SU-DHL-6 (cell line): ENCODE data around the gene VWC2L.

Source experiments
- H2AFZ ChIP-seq: fragments of 200-600 bp; sonication (generic); 2 replicates; pipeline ENCODE4 v1.6.1; 2014; ENCODE audit warnings: low read depth, mild to moderate bottlenecking, moderate library complexity, mixed read lengths, antibody characterized with exemption, low read length; ENCODE audit not compliant: severe bottlenecking
- H3F3A ChIP-seq: fragments of 200-600 bp; shearing (Covaris generic); 2 replicates; pipeline ENCODE4 v1.6.0; 2016; ENCODE audit warnings: antibody characterized with exemption, mild to moderate bottlenecking; ENCODE audit not compliant: insufficient read depth
- H3K27ac ChIP-seq: fragments of 200-600 bp; sonication (generic); 2 replicates; pipeline ENCODE4 v1.5.1; 2016; ENCODE audit warnings: low read depth, mild to moderate bottlenecking, low read length, moderate library complexity, mixed read lengths
- H3K27me3 ChIP-seq: fragments of 200-600 bp; sonication (generic), shearing (Covaris generic); 2 replicates; pipeline ENCODE4 v1.6.0; 2014; ENCODE audit warnings: mild to moderate bottlenecking, low read length
- H3K36me3 ChIP-seq: fragments of 200-600 bp; sonication (generic); 2 replicates; pipeline ENCODE4 v1.6.1; 2014; ENCODE audit warnings: mild to moderate bottlenecking, low read length, mixed read lengths
- H3K4me2 ChIP-seq: fragments of 300-600, 200-600 bp; shearing (Covaris generic), sonication (generic); 2 replicates; pipeline ENCODE4 v1.6.0; 2014; ENCODE audit warnings: low read length, low read depth, mild to moderate bottlenecking; ENCODE audit not compliant: poor library complexity, severe bottlenecking
- H3K4me3 ChIP-seq: fragments of 200-600 bp; sonication (generic); 2 replicates; pipeline ENCODE4 v1.5.1; 2014; ENCODE audit warnings: antibody characterized with exemption, low read length, mild to moderate bottlenecking, mixed read lengths; ENCODE audit not compliant: insufficient read depth, poor library complexity, severe bottlenecking
- H3K79me2 ChIP-seq: fragments of 200-600 bp; sonication (generic); 2 replicates; pipeline ENCODE4 v1.6.1; 2014; ENCODE audit warnings: mild to moderate bottlenecking, low read length, moderate library complexity; ENCODE audit not compliant: insufficient read depth
- H3K9ac ChIP-seq: fragments of 200-600 bp; sonication (generic); 2 replicates; pipeline ENCODE4 v1.7.0; 2014; ENCODE audit warnings: mild to moderate bottlenecking, low read length
- H3K9me2 ChIP-seq: fragments of 200-600 bp; sonication (generic); replicated peaks from 2 replicates; pipeline ENCODE4 v1.6.1; 2014; ENCODE audit warnings: low read length; ENCODE audit not compliant: insufficient read depth
- H3K9me3 ChIP-seq: fragments of 200-600 bp; sonication (generic); 2 replicates; pipeline ENCODE4 v1.6.1; 2014; ENCODE audit warnings: low read length, mixed read lengths; ENCODE audit not compliant: insufficient read depth
- H4K20me1 ChIP-seq: fragments of 200-600 bp; sonication (generic); 2 replicates; pipeline ENCODE4 v1.6.1; 2014; ENCODE audit warnings: low read depth, mild to moderate bottlenecking, antibody characterized with exemption, low read length, moderate library complexity, mixed read lengths
- CTCF ChIP-seq: fragments of 200-600 bp; sonication (generic); IDR thresholded peaks from one replicate; pipeline ENCODE4 v1.5.1; 2017; ENCODE audit warnings: antibody characterized with exemption, mild to moderate bottlenecking, low read length, moderate library complexity; ENCODE audit not compliant: insufficient read depth, poor library complexity, severe bottlenecking
- EZH2phosphoT487 ChIP-seq: fragments of 200-600 bp; sonication (generic), shearing (Covaris generic); conservative IDR thresholded peaks from 2 replicates; pipeline ENCODE4 v1.6.1; 2018; ENCODE audit warnings: mild to moderate bottlenecking, antibody characterized with exemption, low read length, moderate library complexity, mixed read lengths

The VWC2L gene

GRCh38 chr2:214378455-214379103, 32.3 kb upstream of the VWC2L start:
- Histone ChIP-seq H3K4me3 (no peak overlapping the region), H3K79me2 (no peaks in the 10 kb centered on the region), H3K27me3 (no peaks in the 10 kb centered on the region), H3K36me3 (no peaks in the 10 kb centered on the region), H3K9me2 (no peaks in the 10 kb centered on the region), H3K4me2 (no peak overlapping the region), H3F3A (no peaks in the 10 kb centered on the region), H3K9me3 (no peaks in the 10 kb centered on the region), H3K9ac (no peak overlapping the region), H3K27ac (no peak overlapping the region), H2AFZ (no peak overlapping the region), H4K20me1 (no peaks in the 10 kb centered on the region)
- TF ChIP-seq EZH2phosphoT487 (no peak), CTCF (no peak)

DNA sequence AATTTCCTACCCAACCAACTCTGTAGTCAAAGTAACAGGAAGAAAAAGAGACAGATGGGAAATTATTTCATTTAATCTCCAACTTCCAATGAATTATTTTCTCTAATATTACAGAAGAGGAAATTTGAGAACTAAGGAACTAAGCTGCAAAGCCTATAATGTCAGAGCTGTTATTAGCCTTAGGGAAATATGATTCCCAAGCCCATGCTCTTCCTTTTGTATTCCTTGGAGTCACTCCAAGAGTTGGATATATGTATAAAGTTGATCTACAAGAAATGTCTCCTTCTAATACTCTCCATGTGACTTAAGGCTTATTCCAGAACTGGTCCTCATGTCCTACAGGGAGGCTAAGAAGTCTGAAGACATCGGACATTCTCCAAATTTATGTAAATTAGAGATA, 31.6 kb upstream of the VWC2L start:
- Histone ChIP-seq H3K27ac (no peak overlapping the region), H3K36me3 (no peaks in the 10 kb centered on the region), H3K27me3 (no peaks in the 10 kb centered on the region), H3K9ac (no peak overlapping the region), H3K9me3 (no peaks in the 10 kb centered on the region), H3K79me2 (no peaks in the 10 kb centered on the region), H2AFZ (no peak overlapping the region), H3K9me2 (no peaks in the 10 kb centered on the region), H3K4me3 (no peak overlapping the region), H3K4me2 (no peak overlapping the region), H3F3A (no peaks in the 10 kb centered on the region), H4K20me1 (no peaks in the 10 kb centered on the region)
- TF ChIP-seq CTCF = no peak
- TF ChIP-seq EZH2phosphoT487 = no peak

DNA sequence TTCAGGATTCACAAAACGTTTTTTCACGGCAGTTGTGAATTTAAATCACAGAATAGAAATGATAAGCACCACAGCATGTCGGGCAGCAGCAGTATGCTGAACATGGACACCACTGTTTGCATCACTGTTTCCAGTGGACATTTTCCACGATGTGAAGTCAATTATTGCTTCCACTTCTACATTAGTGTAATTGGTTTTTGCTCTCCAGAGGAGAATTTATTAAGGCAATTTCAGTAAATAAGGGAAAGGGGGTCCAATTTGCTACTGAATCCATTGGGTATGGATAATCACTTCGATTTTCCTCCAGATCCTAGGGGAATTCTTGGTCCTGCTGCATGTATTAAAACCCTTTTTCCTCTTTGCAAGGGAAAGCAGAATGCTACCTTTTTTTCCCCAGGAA, 30.2 kb upstream of the VWC2L start:
- Histone ChIP-seq H3K36me3 (no peaks in the 10 kb centered on the region), H3K4me3 (no peak overlapping the region), H3K79me2 (no peaks in the 10 kb centered on the region), H3K9me3 (no peaks in the 10 kb centered on the region), H3K4me2 (no peak overlapping the region), H2AFZ (no peak overlapping the region), H3F3A (no peaks in the 10 kb centered on the region), H3K9ac (no peak overlapping the region), H3K9me2 (no peaks in the 10 kb centered on the region), H3K27me3 (no peaks in the 10 kb centered on the region), H4K20me1 (no peaks in the 10 kb centered on the region), H3K27ac (no peak overlapping the region)
- TF ChIP-seq EZH2phosphoT487 (no peak), CTCF (no peak)
